ENCODE measurements around the gene DNER.

The DNER gene

DNA sequence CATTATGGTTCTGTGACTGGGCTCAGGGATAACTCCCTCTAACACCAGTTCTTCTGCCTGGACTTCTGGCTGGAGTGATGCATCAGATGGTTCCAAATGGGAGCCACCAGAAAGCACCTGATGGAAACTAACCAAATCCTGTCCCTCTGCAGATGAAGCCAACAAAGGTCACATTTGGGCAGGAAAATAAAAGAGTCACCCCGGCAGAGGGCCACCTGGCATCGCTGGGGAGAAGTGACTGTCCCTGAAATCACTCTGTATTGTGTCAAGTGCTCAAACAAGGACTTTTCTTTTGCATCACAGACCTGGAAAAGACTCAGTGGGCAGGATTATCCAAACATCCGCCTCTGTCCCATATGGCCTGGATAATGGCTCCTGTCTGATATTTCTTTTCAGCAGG is 47.5 kb downstream of the DNER start:
- no peak for DNase-seq

DNA sequence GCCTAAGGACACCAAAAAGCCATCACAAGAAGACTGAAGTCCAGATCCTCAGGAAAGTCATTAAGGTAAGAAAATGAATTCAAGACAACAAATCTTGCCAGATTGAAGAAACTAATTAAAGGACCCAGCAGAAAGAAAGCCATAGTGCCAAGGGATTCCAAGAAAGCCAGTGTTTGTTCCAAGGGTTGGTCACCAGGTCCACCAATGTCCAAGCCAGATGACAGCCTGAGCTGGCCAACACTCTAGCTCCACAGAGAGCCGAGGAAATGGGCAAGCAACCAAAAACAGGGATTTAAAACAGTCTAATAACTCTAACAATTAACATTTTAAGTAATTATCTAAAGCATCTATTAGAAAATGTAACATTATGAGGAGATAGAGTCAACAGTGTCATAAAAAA is 49.2 kb downstream of the DNER start:
- DNase-seq, result no peak

DNA sequence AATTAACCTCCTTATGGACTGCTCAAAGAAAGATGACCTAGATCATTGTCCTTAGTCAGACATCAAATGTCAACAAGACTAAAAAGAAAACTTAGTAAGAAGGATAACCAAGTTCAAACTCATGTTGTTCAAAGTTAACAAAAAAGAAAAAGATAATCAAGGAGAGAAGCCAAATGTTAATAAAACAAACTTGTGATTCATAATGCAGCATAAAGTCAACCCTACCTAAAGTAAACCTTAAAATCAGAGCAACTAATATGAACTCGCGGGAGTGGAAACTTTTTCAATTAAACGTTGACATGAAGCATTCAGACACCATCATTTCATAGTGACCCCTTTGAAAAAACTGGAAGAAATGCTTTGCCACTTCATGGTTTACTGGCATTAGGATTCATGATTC is 52.9 kb downstream of the DNER start:
- DNase-seq, result no peak

DNA sequence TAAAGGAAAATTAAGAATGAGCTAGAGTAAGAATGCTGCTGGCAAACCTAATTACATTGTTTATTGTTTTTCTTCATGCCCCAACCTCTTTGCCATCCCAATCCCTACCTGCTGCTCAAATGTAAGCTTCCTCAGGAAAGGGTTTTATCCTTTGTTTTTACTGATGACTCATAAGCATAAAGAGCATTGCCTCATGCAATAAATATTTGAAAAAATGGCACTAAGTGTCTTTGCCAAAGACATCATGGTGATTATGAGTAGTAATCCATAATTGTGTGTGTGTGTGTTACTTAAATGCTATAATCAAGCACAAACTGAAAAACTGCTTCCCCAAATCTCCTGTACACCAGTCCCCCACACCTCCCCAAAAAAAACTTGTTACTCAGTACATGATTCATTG is 53.4 kb downstream of the DNER start:
- no peak for DNase-seq

DNA sequence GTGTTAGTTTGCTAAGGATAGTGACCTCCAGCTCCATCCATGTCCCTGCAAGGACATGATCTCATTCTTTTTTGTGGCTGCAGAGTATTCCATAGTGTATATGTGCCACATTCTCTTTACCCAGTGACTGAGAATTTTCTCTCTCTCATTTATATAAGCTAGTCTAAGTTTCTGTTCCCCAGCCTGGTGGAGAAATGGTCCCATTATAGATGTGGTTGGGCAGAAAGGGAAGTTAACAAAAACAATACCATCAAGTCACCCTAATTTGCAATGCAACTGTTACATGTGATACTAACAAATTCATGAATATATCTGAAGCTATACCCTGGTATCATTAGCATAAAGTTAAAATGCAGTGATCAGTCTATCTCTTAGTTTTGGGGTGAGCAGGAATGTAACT is 54.0 kb downstream of the DNER start:
- DNase-seq, result no peak

DNA sequence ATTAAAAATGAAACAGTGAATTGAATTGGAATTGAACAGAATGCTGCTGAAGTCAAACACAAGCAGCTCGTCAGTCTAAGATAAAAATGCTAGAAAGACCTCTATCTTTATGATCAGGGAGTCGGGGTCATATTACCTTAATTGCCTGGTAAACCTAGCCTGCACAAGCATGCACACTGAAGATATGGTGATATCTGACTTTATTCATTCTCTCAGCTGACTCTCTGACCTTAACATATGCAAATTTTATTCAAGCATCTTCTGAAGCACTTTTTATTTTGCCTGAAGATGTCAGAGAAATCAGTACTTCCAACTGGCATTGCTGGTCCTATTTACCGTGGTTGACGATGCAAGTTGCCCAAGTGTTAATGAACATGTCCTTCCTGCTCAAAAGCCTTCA is 56.4 kb downstream of the DNER start:
- DNase-seq, result no peak

DNA sequence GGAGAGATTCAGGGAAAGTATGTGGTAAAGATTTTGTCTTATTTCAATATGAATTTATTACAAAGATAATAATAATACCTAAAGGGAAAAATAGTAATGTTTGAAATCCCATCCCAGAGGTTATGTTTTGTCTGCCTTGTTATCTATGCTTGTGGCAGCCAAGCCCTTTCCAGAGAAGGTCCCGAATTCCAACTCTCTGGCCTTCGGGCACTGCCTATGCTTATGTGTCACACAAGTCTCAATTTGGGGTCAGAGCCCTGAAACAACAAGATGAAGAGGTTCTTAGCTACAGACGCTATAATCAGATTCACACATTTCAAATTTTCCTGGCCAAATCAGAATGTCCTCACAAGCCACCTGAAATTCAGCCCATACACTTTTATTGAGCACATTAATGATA is 59.9 kb downstream of the DNER start:
- no peak for DNase-seq

DNA sequence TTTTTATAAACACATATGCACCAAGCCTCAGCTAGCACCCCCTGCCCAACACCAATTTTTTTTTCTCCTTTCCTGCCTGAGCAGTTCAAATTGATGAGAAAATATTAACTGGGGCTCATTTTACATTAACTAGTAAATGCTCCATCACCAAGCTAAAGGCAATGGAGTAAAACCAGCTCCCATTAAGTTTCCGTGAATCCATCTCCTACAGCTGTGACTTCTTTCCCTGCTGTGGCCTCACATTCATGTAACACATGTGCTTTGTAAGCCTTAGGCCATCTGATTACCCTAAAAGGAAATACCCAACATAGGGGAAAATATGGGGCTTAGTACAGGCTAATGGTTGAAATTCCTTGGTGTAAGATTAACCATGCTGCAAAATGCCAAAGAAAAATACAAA is 60.8 kb downstream of the DNER start:
- DNase-seq, result no peak

DNA sequence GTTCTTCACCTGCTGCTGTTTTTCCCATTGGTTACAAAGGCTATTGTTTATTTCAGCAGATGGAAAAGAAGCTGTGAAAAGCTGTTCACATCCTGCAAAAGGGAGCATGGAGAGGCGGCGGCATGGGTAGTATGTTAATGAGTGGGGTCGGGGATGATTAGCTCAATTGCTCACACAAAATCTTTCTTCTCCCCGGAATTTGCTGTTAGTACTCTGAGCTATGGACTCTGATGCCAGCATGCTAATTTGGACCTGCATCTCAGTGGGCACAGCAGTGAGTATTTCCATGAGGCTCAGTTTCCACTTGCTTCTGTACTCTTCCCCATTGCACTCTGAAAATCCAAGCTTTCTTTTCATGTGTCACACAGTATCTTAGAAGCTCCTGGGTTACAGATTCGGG is 61.6 kb downstream of the DNER start:
- DNase-seq, result no peak

DNA sequence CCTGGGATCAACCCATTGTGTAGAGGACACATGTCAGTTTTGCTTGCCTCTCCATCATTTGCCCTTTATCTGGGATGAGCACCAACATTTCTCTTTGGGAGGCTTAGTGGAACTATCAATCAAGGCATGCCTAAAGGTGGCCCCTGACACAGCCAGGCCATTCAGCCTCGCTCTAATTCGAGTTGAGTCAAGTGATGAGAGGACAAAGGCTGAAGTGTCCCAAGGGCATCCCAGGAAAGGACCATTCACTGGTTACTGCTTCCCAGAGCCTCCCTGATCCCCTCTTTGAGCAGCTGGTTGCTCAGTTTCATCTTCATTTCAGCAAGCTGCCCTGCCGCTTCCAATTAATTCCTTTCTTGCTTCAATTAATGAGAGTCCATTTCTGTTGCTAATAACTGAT is 63.5 kb downstream of the DNER start:
- DNase-seq, result no peak

DNA sequence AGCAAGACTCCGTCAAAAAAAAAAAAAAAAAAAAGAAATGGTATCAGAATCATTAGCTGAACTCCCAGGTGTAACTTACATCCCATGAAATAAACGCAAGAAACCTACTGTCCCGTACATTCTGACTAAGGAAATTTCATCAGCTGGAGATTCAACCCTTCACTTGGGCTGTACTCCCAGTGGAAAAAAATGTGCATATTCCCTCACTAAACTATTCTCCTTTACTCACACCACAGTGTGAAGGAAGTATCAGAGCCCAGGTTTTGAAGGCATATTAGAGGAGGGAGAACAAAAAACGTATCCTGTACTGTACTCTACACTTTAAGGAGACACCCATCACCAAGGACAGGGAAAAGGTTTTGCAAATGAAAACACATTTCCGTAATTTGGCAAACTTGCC is 64.3 kb downstream of the DNER start:
- no peak for DNase-seq

DNA sequence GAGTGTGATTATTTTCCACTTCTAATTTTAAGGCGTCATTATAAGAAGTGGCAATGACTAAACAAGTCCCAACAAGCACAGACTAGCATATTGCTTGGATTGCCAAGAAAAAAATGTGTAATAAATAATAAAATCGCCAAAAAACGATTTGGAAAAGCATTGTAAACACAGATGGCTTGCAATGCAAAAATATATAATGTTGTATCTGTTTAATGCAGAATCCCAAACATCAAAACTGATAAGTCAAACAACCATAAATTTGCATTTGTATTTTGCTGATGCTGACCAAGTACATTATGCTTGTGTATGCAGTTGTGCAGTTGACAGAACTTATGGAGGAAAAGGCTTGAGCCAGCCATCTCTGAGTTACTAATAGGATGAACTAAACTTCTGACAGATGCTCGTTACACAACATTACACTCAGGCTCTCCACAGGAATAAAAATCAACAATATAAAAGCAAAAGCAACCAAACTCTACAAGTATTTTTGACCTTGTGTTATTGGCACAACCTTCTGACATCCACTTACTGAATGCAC is 68.1 kb downstream of the DNER start:
- no peak for DNase-seq

DNA sequence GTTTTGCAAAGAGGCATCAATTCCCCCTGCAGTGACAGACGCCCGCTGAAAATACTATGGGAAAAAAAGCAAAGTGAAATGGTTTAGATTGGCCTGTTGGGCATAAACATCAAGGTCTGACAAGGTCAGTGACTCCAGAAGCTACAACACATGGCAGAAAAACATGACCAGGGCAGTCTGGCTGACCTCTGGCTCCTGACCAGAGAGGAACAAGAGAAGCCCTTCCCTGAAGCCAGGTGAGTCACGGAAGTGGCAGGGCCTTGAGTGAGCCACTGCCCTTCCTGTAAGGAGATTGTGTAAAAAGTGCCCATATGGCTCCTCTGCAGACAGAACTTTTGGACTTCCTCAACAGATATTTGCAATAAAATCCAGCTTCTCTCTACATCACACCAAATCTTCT is 72.0 kb downstream of the DNER start:
- no peak for DNase-seq

DNA sequence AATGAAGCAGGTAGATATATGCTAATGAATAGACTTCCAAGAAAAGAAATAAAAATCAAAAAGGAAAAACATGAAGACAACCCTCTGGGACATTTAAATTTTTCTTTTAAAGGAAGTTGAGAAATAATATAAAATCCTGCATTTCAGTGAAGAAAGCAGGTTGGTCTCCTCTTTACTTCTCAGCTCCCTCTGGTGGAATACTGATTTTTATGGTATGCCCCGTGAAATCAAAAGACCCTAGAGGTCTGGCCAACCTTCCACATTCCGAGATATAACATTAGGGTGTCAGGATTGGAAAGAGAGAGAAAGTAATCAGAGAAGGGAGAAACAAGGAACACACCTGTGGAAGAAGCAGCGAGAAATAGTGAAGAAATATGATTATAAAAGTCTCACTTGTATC is 72.7 kb downstream of the DNER start:
- no peak for DNase-seq

DNA sequence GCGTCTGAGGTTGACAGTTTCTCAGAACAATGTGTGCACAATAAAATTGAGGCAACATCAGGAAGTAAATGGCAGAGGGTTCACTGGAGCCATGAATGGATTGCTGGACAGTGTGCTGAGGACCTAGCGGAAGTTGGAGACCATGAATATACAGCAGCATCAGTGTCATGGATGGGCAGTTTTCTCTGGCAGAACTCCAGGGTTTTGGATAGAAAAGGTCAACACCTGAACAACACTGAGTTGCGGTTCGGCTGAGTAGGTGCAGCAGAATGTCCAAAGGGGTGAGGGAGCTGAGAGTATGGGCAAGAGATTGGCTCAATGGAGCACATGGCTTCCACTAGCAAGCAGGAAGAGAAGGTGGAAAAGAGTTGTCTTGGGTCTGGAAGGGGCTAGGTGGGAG is 73.7 kb downstream of the DNER start:
- DNase-seq, result no peak

DNA sequence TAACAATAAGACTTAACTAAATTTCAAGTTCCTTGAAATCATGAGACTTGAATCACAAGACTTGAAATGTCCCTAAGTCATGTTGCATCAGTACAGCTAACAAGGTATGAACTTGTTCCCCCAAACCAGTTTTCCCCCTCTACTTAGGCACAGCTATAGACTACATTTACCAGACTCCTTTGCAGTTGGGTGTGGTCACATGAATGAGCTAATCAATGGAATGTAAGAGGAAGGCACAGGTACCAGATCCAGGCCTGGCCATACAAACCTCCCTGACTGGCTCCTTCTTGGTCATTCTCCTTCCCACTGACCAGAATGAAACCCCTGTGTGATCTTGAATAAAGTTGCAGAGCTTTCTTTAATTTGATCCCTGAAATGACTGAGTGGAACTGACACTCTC is 77.8 kb downstream of the DNER start:
- no peak for DNase-seq

DNA sequence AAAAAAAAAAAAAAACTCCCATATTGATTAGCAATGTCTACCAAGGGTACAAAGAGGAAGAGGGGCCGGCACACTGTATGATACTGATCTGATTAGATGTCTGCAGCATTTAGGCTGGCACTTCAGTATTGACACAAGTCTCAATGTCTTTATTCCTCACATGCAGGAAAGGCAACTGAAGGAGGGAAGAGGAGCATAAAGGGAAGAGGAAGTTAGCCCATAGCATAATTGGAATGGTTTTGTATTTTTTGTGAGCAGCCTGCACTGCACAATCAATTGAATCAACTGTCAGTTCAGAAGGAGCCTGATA is 79.0 kb downstream of the DNER start:
- no peak for DNase-seq

DNA sequence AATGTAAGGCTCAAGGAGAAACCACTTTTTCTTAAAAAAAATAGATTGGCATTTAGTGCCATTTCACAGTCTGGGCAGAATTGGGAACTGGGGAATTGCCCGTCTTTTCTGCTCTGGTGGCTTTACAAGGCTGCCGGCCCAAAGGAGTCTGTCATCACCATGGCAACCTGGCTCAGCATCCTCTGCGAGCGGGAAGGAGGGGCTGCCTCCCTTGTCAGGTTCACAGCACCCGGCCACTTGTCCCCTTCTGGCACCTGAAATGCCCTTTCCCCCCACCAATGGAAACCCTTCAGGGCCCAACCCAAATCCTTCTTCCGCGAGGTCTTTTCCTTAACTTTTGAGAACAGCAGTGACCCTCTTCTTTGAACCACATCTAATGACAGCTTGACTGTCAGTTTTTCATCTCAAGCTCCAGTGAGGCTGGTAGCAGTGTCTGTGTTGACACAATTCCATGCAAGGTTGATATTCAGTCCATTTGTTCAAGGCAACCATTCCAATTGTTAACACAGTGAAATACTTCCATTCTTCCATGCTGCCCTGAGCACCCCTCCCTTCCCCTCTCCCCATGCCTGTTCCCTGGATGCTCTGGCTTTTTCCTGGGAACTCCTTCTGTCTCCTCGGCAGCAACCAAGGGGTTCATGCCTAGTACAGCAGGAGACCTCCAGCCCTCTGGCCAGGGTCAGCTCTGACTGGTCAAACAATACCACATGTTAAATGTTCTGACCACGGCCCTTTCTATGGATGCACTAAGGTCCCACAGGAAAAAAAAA is 79.6 kb downstream of the DNER start:
- DNase-seq, result no peak

DNA sequence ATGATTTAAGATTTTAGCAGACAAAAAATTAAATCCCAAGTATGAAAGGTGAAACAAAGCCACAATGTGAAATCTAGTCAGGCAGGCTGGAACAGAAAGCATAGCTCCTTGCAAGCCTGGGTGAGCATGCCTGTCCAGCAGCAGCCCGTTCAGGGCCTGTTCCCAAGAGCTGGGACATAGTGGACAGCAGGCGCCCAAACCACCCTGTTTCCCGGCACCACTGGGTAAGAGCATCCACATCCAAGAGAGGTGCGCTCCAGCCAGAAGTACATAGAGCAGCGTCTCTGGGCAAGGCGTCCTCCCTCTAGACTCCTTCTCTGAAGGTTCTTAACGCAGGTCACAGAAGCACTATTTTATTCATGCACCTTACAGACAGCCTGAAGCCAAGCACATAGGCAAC is 80.8 kb downstream of the DNER start:
- no peak for DNase-seq

DNA sequence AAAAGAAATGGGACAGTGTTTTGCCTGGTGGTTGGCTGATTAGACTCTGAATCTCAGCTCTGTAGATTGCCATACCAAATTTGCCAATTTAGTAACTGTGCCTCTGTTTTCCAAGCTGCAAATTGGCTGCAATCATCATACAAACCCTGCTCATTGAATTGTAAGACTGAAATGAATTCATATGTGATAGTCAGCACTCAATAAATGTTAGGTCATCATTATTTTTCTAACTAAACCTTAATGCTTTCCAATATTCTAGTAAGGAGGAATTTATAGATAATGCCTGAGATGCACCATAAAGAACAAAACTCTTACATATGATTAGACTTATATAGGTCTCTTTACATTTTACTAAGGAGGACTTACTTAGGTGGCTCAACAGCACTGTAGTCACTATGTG is 85.3 kb downstream of the DNER start:
- no peak for DNase-seq

DNA sequence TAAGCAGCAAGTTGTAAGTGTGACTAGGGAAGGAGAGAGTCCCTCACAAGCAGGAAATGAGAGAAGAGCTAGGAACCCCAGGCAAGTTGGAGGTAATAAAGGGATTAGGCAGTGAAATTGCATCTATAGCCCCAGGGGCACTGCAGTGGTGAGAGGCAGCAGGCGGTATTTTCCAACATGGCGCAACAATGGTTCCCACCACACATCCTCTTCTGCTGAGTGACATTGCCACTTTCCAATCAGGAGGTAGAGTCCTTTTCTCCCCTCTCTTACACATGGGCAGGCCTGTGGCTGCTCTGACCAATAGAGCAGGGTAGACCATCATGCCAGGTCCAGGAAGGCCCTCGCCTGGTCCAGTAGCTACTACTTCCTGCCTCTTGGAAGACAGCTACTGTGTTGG is 86.6 kb downstream of the DNER start:
- no peak for DNase-seq

DNA sequence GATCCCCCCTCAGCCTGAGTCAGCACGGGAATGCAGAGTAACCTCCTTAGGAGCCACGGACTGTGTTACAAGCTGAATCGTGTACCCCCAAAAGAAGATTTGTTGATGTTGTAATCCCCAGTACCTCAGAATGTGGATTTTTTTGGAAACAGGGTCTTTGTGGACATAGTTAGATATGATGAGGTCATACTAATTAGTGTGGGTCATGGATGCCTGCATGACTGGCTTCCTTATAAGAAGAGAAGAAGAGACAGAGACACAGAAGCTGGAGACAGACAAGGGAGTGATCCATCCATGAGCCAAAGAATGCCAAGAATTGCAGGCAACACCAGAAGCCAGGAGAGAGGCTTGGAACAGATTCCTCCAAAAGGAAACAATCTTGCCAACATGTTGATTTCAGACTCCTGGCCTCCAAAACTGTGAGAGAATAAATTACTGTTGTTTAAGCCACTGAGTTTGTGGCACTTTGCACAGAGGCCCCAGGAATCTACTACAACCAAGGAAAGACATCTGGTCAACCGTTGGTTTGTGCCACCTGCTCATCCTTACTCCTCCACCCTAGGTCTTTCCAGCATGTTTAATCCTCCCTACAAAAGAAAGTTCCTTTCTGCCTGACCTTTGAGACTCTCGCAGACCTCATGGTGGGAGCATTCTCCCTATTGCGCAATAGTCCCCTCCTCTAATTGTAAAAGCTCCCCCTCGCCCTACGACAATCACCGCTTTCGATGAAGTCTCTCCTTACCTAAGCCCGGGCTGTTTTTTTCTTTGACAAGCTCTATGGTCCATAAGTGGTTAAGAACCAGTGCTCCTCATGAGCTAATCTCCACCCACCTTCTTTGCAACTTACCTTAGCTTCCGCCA is 91.6 kb downstream of the DNER start:
- DNase-seq, result no peak

DNA sequence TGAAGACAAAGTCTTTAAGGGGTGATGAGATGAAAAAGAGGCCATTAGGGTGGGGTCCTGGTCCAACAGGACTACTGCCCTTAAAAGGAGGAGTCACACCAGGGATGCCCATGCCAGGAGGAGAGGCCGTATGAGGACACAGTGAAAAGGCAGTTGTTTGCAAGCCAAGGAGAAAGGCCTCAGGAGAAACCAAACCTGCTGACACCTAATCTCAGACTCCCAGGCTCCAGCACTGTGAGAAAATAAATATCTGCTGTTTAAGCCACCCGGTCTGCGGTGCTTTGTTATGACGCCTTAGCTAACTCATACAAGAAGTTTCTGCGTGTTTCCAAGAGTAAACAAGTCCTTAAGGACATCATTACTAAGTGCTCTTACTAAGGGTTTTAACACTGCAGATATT is 93.6 kb downstream of the DNER start:
- no peak for DNase-seq

DNA sequence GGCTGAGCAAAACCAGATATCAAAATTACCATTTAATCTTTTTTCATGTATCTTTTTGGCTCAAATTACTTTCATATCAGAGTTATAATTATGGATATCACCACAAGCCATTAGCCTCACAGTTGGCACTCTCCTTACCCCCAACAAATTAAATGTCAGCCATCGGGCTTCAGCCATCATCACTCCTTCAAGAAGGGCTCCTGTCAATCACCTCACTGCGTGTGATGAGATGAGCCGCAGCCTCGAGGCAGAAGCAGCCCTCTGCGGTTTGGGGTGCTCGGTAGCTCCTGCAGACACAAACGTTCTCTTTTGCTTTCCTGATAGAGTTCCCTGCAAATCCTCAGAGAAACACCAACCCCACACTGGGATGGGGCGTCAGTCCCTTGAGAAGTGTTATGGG is 94.1 kb downstream of the DNER start:
- no peak for DNase-seq

DNA sequence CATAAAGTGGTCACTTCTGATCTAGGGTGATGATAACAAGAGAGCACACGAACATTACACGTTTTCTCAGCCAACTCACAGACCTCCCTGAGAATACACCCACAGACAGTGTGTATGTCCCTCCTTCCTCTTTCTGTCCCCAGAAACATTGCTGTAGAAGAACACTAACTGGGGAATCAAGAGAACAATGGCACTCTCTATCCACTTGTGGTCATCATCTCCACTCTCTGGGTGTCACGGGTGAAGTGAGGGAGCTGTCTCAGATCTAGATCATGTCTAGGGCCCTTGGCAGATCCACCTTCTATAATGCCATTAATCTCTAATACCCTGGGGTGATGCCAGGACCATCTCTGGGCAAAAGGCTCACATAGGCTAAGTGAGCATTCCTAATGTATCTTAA is 97.9 kb downstream of the DNER start:
- DNase-seq, result no peak

All from stimulated activated CD4-positive, alpha-beta T cell treated with anti-CD3 and anti-CD28 coated beads, Interleukin-4, amount 100 ng/mL, for 1 hour (primary cell).